ENCODE results near the gene MRPS7.

- no peak for TF ChIP-seq POLR2A (IDR thresholded peaks at IDR 0.05; ENCODE audit: low read length)
- TF ChIP-seq GATA1 (IDR thresholded peaks at IDR 0.05; ENCODE audit: low read depth, low read length): no peak
Observed at GRCh38 chr17:75265614-75266315, 4.1 kb downstream of the MRPS7 start.
